Stimulated activated naive CD8-positive, alpha-beta T cell treated with anti-CD3 and anti-CD28 coated beads, Interleukin-15, Interleukin-2, amounts not matched to agents 100 U/mL and 50 U/mL, for 24 hours (primary cell): ENCODE results near the gene ZNF492.
"Not testable (repeated sequence)": the region's sequence is repeated elsewhere in the genome, so short reads cannot be mapped to it uniquely, and the experiment has no call there.

Source experiments
- ATAC-seq: fragments of 150-1000 bp; cut with Tn5 transposase; one replicate; pipeline ENCODE4 v1.10.0; 2021
- DNase-seq: peaks from one replicate; pipeline ENCODE4 v3.0.0; 2021

Gene ZNF492

DNA sequence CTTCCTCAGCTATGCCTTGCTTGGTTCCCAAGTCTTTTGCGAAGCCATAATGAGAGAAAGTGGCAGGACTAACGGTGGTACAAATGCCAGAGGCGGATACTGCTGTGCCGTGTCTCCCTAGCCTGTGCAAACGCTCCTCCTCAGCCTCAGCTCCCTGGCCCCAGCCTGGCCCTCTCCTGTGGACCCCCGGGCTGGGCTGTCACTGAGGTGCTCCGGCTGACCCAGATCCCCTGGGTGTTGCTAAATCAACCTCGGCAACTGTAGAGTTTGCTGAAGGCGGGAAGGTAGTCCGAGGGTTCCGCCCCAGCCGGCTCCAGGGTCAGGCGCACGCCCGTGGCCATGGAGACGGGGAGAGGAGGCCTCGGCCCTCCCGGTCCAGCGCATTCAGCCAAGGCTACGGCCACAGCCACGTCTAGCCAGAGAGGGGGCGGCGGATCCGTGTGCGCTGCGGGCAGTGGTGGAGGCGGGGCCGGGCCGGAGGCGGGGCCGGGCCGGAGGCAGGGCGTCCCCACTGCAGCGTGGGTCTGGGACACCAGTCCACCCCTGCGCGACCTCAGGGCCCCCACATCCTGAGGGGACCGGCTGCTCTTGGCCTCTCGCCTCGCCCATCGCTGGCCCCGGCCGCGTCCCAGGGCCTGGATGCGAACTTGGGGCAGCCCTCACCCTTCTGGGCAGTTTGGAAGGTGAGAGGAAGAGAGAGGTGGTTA, 16.4 kb upstream of the ZNF492 start:
- no peak for DNase-seq
- ATAC-seq = no peak

DNA sequence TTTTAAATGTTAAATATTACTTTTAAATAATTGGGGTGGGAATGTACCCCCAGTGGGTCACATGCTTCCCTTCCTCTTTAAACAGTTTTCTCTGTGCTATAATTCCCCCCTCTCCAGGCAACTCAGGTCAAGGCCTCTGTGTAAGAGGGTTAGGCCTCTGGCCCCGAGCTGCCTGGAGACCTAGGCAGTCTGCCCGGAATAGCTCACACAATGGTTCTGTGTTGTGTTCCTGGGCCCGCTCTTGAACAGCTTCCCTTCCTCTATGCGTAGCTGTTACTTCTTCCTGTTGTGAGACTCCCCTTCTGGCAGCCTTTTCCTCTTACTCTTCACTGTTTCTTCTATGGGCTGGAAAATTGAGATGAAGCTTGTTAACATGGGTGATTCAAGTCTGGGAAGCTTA, 14.8 kb upstream of the ZNF492 start:
- DNase-seq (no peak), ATAC-seq (no peak)

DNA sequence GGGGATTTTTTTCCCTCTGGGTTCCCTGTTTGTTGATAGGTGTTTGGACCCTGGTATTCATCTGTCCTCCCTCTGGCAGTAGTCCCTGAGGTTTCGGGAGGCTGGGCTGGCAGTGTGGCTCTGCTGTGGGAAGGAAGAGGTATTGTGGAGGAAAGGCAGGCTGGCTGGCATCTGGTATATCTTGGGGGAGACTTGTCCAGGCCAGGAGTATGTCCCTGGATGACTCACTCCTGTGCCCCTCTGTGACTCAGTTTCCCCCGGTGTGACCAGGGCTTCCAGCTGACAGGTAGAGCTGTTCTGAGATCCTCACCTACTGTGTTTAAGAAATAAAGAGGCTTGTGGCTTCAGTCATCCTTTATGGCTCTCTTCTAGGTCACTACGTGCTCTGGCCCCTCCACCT, 14.2 kb upstream of the ZNF492 start:
- no peak for ATAC-seq
- no peak for DNase-seq

DNA sequence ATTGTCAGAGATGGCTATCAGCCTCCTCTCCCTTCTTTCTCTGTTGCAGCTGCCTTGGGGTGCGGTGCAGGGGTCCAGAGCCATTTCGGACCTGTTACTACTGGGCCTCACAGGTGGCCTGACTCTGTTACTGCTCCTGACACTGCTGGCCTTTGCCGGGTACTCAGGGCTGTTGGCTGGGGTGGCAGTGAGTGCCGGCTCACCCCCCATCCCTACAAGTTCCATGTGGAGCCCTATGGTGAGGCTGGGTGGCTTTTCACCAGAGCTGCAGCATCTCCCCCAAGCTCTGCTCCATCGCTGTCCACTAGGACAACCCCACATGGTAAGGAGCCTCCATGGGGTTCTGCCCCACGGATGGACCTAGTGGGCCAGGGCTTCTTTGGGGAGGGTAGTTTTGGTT, 13.7 kb upstream of the ZNF492 start:
- DNase-seq (no peak), ATAC-seq (no peak)

DNA sequence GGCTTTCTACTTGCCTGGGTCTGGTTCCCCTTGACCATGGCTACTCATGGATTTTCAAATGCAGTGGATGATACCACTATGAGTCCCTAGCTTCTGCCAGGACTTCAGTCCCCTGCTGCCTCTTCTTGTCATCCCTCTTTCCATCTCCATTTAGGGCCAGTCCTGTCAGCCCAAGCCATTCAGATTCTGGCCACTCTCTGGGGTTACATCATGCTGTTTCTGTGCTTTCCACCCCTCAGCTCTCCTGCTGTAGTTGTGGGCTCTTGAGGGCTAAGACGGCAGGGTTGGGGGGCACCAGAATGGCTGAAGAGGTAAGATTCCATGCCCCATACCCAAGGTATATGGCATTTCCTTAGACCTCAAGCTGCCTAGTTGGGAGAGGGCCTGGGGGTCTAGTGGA, 13.2 kb upstream of the ZNF492 start:
- ATAC-seq = no peak
- DNase-seq = no peak

DNA sequence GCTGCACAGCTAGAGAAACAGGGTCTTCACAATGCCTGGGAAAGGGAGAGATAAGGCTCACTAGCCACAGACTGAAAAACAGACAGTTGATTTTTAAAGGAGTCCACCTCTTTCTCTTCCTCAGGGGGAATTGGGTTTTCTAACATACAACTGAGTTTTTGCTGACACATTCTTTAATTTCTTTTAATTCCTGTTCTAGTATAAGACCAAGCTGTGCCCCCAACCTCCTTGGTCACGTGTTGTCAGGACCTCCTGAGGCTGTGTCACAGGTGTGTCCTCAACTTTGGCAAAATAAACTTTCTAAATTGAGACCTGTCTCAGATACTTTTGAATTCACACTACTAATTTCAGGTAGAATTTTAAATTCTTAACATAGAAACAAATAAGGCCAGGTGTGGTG, 12.1 kb upstream of the ZNF492 start:
- no peak for ATAC-seq
- DNase-seq = no peak

DNA sequence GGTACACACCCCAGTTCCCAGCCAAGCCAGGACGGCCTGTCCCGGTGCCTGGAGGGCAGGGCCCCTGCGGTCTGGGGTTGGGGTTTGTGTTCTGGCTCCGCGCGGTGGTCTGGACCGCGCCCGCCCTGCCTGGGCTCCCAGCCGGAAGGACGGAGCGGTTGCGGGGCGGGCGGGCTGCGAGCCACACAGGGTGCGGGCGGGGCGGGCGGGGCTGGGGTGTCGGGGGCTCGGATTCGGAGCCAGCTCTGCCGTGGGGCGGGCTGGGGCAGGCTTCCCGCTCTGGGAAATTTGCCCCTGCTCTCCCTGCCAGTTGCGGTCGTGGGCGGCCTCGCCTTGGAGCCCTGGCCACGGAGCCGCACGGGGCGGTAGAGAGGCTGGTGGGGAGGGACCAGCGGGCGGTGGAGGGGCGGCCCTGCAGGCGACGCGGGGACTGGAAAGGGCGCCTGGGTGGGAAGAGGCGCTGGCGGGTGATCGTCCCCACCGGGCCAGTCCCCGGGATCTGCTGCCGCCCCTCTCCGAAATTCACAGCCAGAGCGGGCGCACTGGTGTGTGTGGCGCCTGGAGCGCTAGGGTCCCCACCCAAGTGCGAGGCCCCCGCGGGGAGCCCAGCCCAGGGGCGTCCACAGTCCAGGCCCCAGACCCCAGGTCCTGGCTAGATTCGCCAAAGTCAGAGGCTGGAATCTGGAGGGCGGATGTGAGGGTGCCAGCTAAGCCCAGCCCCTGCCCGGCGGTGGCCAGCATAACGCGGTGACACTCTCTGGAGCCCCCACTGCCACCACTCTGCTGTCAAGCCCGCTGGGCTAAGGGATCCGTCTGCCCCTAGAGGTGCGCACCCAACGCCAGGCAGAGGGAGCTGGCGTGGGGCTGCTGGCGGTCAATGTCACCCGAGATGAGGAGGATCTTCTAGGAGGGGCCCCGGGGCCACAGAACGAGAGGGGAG, 11.0 kb upstream of the ZNF492 start:
- no peak for ATAC-seq
- DNase-seq = no peak

DNA sequence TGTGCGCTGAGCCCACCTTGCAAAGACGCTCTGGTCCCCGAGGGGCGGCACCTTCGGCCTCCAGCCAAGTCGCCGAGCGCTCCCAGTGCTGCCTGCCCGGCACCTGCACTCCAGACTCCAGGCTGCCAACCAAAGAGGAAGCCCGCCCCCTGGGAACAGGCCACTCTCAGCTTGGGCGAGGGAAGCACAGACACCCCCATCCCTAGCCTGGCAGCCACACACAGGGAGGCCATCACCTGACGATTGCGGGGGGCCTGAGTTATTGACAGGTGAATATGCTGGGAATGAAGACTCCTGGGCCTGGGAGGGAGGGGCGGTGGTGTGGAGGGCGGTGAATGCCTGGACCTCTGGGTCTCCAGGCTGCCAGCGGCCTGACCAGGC, 10.3 kb upstream of the ZNF492 start:
- no peak for DNase-seq
- ATAC-seq = no peak

DNA sequence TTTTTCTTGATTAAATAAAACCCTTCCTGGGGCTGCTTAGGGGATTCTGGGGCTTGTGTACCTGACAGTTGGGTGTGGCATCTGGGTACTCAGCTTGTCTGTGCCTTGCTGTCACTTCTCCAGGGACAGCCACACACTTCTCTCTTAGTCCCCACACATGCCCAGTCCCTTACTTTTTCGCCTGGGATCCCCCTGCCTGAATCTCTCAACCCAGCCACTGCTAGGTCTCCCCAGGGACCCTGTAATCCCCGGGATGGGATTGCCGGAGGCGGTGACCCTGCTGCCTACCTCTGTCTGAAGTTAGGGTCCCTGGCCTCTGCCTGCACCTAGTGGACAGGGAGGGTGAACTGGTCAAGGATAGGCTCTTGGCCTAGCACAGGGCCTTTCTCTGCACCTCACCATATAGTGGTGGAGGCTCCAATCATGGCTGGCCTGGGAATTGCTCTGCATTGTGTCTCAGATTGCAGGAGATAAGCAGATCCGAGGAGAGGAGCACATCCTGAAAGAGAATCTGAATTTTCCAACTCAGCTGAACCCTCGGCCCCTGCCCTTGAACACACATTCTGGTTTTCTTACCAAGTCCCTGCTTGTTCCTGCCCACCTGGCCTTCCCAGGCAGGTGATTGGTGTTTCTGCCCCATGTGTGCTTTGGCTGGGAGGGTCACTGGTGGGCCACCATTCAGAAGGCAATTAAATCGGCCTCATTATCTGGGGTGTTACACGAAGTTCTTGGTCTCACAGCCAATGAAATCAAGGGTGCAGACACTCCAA, 8.7 kb upstream of the ZNF492 start:
- ATAC-seq = no peak

DNA sequence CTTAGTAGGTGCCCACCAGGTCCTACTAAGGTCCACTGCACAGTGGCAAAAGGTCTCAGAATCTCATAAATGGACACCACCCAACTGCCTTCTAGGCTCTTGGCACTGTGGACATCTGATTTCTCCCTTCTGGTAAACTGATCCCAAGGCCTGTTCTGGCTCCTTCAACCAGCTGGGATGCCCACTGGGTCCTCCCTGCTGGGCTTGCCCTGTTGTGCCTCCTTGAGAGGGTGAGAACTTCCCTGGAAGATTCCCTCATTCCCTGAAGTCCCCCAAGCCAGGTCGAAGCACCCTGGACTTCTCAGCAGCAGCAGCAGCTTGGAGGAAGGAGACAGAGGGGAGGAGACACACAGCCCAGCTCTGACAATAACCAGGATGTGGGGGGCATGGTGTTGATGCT, 6.6 kb upstream of the ZNF492 start:
- ATAC-seq (no peak), DNase-seq (no peak)

More for the DNA sequence above, 8.7 kb upstream of the ZNF492 start:
- DNase-seq = no peak

DNA sequence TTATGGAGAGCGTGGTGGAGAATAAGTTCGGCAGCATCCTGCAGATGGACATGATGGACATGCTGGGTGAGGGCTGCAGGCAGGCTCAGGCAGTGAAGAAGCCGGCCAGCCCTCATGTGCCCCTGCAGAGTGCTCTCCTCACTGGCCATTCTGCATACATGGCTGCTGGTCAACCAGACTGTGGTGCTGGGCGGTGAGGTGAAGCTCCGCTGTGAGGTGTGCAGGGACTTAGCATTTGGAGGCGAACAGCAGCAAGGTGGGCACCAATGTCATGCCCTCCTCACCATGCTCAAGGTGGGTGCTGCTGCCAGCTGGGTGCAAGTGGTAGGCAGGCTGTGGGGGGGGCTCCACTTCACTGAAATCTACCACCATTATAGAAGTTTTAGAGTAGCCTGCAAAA, 5.7 kb upstream of the ZNF492 start:
- ATAC-seq (no peak), DNase-seq (no peak)

DNA sequence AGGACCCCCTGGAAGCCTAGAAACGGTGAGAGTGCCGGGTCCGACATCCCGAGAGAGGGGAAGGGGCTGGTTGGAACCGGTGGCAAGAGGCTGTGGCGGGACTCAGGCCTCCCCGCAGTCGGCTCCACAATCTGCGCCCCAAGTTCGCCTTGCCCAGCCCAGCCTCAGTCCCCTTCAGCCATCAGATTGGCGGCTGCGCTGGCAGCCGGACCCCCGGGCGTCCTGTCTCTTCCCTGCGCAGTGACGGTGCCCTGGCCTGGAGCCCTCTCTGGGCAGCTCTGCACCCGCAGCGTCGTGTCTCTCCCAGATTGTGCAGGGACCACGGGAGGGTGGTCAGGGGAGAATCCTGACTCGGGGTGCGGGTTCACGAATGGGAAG, 315 bp downstream of the ZNF492 start:
- ATAC-seq = peak; percentile 20
- DNase-seq = peak; percentile 22

DNA sequence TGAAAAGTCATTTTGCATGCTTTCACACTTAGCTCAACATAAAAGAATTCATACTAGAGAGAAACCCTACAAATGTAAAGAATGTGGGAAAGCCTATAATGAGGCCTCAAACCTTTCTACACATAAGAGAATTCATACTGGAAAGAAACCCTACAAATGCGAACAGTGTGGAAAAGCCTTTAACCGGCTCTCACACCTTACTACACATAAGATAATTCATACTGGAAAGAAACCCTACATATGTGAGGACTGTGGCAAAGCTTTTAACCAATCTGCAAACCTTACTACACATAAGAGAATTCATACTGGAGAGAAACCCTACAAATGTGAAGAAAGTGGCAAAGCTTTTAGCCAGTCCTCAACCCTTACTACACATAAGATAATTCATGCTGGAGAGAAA, 51.4 kb downstream of the ZNF492 start:
- not testable (repeated sequence) for DNase-seq, ATAC-seq

DNA sequence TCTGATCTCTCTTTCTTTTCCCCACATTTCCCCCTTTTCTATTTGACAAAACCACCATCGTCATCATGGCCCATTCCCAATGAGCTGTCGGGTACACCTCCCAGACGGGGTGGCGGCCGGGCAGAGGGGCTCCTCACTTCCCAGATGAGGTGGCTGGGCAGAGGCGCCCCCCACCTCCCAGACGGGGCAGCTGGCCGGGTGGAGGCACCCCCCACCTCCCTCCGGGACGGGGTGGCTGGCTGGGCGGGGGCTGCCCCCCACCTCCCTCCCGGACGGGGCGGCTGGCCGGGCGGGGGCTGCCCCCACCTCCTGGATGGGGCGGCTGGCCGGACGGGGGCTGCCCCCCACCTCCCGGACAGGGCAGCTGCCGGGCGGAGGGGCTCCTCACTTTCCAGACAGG, 68.5 kb downstream of the ZNF492 start:
- ATAC-seq, DNase-seq: not testable (repeated sequence)

DNA sequence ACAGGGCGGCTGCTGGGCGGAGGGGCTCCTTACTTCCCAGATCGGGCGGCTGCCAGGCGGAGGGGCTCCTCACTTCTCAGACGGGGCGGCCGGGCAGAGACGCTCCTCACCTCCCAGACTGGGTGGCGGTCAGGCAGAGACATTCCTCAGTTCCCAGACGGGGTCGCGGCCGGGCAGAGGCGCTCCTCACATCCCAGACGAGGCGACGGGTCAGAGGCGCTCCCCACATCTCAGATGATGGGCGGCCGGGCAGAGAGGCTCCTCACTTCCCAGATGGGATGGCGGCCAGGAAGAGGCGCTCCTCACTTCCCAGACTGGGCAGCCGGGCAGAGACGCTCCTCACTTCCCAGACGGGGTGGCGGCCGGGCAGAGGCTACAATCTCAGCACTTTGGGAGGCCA, 69.0 kb downstream of the ZNF492 start:
- not testable (repeated sequence) for DNase-seq, ATAC-seq

DNA sequence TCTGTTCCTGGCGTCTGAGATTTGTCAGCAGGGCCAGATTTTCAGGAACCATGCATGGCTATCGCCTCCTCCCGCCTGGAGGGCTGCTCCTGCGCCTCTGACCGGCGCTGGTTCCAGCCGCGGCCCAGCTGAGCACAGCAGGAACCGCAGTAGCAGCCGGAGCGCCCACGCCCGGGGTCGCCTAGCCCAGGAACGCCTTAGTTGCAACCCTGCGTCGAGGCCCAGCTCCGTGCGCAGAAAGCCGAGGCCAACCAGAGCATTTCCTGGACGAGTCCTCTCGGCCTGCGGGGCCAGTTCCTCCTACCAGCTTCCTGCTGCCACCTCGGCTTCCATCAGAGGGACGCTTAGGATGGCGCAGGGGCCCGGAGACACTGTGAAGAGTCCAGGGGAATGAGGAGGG, 74.9 kb downstream of the ZNF492 start:
- ATAC-seq = no peak
- DNase-seq = no peak
